NCI-H524 (cell line): ENCODE measurements around the gene F8A3.
"Not testable (repeated sequence)": the region's sequence is repeated elsewhere in the genome, so short reads cannot be mapped to it uniquely, and the experiment has no call there.

Source experiments
- DNase-seq, 2 experiments: peaks; one replicate each; lab custom pipeline; 2025; lab: John Stamatoyannopoulos, UW

Gene F8A3

DNA sequence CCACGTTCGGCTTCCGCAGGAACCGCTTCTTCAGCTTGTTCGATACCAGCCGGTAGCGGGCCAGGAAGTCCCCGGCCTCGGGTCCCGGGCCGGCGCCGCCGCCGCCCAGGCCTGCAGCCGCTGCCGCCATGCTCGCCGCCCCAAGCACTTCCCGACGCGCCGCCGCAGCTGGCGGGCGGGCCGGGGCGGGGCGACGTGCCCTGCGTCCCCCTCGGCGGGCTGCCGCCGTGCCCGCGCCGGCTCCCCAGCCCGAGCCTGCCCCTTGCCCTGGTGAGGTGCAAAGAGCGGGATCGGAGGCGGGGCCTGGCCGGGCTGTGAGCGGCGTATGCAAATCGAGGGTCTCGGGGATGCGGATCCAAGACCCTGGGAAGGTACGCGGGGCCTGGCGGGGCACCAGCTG is at the start of gene F8A3:
TSS of gene F8A3 (minus strand) at position 150 of the 400 bp plus-strand sequence. CDS start at position 130, 20 bp downstream.
- not testable (repeated sequence) for DNase-seq

DNA sequence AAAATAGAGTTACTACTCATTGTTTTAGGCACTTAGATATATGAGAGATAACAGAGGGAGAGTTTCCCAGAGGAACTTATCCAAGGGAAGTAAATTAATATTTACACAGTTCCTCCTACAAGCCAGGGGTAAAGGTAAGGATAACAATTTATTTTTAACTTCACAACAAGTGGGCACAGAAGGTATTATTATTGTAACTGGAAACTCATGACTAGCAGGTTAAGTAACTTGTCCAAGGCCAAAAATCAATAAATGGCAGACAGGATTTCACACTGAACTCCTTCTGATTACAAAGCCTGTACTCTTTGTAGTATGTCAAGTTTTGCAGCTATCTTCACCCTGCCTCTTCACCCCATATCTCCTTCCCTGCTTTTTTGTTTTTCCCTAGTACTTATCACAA is 46.9 kb upstream of the F8A3 start:
- no peak for DNase-seq

DNA sequence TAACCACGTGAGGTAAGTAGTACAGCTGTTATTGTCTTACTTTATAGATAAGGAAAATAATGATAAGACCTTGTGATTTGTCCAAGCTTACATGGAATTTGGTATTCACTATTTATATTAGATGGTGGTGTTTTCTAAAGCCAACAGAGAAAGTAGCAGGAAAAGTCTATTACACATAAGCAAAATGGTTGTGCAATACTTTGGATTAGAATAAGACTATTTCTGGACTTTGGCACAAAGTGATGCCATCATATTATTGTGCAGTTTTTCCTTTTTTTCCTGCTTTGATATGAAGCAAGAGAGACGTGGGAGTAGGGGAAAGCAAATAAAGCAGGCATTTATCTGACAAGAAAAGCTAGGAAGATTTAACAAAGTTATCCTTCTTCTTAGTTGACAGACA is 36.7 kb upstream of the F8A3 start:
- DNase-seq = not testable (repeated sequence)

DNA sequence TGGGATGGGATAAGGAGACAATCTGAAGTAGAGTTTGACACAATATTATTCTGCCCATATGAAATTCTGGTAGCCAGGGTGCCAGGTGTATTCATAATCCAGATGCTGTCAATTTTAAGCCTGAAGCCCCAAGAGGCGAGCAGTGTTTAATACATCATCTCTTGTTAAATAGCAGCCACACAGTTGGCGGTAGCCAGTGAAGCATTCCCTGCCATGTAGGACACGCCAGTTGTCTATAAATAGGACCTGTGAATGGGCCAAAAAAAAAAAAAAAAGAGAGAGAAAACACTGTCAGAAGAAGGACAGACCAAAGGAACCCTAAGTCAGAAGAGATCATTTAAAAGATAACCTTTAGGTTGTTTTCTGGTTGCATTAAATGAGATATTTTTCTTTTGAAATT is 33.0 kb upstream of the F8A3 start:
- not testable (repeated sequence) for DNase-seq

DNA sequence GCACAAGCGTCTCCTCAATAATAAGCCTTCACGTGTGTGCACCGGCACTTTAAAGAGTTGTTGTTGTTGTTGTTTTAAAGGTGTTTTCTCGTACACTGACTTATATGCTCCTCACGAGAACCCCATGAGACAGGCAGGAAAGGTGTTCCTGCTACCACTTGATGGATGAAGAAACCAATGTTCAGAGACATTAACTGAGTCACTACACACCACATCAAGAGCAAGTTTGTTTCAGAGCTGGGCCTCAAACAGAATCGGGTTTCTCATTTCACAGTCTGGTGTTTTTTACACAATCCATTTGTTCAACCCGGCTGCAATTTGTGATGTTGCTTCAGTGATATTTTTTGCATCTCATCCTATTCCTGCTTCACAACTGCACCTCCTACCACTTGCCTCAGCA is 18.7 kb upstream of the F8A3 start:
- DNase-seq = not testable (repeated sequence)

DNA sequence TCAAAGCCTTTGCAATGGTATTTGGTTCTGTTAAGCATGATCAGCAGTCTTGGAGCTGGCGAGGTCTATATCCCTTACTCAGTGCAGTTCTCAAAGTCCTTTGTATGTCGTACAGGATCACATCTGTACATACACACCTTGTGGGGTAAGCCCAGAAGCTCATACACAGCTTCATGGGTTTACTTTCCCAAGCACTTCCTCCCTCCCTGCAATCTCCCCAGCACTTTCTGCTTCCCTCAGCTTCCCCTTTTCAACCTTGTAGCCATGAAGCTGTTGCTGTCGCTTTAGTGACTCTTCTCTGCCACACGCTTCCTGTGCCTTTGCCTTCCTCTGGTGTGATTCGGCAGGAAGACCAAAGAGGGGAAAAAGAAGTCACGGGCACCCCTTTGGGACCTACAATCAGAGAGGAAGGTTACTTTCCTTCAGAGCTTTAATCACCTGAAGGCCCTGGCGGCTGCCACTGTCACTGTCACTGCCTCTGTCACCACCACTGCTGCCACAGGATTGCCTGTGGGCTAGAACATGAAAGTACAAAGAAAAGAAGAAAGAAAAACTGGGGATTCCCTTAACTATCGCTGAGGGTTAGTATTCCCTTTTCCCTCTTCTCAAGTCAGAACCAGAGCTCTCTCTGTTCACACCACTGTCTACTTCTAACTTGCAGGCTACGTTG is 8.0 kb upstream of the F8A3 start:
- DNase-seq = not testable (repeated sequence)

DNA sequence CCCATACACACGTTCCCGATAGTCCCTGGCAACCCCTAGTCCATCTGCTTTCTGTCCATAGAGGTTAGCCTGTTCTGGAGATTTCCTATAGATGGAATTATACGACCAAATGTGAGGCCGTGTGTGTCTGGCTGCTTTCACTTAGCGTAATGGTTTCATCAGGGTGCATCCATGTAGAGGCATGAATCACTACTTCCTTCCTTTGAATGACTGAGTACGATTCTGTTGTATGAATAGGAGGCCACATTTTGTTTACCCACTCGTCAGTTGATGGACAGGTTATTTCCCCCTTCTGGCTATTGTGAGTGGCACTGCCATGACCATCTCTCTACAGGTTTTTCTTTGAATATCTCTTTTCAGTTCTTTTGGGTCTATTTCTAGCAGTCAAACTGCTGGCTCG is 2.1 kb upstream of the F8A3 start:
- DNase-seq = not testable (repeated sequence)

DNA sequence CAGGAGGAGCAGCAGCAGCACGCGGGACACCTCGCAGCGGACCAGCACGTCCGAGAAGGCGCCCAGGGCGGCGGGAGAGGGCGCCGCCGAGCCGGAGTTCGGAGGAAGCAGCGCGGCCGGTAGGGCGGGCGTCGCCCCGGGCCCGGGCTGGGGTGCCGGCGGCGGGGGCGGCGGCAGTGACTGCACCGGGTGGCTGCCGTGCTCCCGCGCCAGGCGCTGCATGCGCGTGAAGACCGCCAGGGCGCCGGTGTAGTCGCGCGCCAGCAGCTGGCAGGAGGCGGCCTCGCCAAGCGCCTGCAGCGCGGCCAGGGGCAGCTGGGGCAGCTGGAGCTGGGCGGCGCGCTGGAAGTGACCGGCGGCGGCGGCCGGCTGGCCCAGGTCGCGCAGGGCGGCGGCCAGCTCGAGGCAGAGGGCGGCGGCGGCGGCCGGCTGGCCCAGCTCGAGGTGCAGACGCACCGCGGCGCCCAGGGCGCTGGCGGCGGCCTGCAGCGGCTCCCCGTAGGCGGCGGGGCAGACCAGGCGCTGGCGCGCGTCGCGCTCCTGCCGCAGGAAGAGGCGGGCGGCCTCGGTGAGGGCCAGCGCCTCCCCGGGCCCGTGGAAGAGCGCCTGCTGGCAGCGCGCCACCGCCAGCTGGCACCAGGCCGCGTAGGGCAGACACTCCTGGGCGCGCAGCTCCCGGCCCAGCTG is 516 bp downstream of the F8A3 start:
- not testable (repeated sequence) for DNase-seq

DNA sequence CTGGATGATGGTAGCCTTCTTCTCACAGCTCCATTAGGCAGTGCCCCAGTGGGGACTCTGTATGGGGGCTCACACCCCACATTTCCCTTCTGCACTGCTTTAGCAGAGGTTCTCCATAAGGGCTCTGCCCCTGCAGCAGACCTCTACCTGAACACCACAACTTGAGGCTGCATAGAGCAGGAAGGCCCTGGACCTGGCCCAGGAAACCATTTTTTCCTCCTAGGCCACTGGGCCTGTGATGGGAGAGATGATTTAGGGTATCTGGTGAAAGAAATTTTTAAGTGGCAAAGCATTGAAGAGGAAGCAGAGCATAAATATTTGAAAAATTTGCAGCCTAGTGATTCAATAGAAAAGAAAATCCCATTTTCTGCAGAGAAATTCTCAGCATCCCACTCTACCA is 17.3 kb downstream of the F8A3 start:
- no peak for DNase-seq

DNA sequence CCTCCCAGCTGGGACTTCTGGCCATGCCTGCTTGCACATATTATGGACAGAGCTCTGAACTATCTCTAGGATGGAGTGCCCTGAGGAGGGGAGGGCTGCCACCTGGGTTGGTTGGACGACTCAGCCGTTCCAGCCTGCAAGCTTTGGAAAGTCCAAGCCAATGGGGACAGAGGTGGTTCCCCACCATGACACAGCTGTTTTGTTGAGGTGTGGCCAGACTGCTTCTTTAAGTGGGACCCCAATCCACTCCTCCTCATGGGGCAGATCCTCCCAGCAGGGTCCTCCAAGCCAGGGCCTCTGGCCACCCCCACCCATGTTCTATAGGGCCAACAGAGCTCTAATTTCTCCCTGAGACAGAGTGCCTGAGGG is 22.7 kb downstream of the F8A3 start:
- no peak for DNase-seq

DNA sequence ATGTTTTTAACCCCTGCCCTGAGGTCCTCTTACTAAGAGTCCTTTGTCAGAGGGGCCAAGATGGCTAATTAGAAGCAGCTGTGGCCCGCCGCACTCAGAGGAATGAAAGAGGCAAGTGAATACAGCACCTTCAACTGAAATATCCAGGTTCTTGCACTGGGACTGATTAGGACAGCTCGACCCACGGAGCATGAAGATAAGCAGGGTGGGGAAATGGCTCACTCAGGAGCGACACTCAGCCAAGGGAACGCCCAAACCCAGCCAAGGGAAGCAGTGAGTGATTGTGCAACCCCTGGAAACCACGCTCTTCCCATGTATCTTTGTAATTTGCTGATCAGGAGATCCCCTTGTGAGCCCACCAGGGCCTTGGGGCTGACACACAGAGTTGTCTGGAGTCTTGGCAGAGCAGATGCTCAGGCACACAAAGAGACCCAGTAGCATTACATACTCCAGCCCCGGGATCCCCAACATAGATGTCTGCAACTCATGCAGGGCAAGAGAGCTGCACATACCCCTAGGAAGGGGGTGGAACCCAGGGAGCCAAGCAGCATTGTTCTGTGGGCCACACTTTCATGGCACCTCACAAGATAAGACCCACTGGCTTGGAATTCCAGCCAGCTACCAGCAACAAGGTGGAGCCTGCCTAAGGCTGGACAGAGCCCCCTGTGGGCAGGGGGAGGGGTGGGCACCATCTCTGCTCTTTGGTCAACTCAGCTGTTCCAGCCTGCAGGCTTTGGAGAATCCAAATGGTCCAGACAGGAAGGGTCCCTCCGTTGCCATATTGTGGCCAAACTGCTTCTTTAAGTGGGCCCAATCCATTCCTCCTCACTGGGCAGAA is 23.3 kb downstream of the F8A3 start:
- no peak for DNase-seq

DNA sequence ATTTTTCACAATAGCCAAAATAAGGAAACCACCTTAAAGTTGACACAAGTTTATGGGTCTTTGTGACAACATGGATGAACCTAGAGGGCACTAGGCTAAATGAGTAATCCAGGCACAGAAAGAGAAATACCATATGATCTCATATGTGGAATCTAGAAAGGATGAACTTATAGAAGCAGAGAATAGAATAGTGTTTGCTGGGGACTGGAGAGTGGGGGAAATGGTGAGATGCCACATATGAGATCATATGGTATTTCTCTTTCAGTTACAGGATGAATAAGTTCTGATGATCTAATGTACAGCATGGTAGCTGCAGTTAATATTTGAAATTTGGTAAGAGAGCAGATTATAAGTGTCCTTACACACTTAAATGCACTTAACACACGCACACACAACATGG is 40.7 kb downstream of the F8A3 start:
- no peak for DNase-seq
